ENCODE results near the gene PIP4K2C. TPM values are rescaled to one million over a fixed set of nuclear protein-coding genes. Genes with fewer than 3 reads are reported as not detected.

The PIP4K2C gene
- total and polyA plus RNA-seq, 4 donors: 13.7 to 42.2 (median 20.8) TPM

- ATAC-seq (ENCODE audit: insufficient read depth, low FRiP score) (no peak), DNase-seq (no peak)
- Histone ChIP-seq H3K9me3 (ENCODE audit: control insufficient read depth in 4 of 4, insufficient read depth in 3 of 4, low read length in 3 of 4) (no peaks in the 10 kb centered on the region), H3K27me3 (ENCODE audit: control insufficient read depth in 3 of 3, insufficient read depth in 3 of 3, low read length in 2 of 3) (no peaks in the 10 kb centered on the region), H3K4me3 (no peak overlapping the region), H3K9ac (ENCODE audit: insufficient read depth in 1 of 2, low read length in 2 of 2) (no peak overlapping the region), H3K27ac (ENCODE audit: low read depth in 1 of 2, low read length in 1 of 2) (no peak overlapping the region), H3K36me3 (ENCODE audit: control insufficient read depth in 4 of 4, insufficient read depth in 4 of 4, low read length in 4 of 4) (peaks cover under 1 to 16% (median 10%) of the 10 kb centered on the region in 4 donors), H3K4me1 (ENCODE audit: control insufficient read depth in 5 of 5, insufficient read depth in 5 of 5, low read length in 5 of 5) (peaks cover 5 to 36% (median 9%) of the 10 kb centered on the region in 5 donors)
- no peak for TF ChIP-seq CTCF (IDR thresholded peaks at IDR 0.05; ENCODE audit: control extremely low read depth, extremely low read depth)
- 82 to 85% methylated on average over 4 of the region's 4 CpGs for whole genome bisulfite sequencing, 2 donors
Measured at GRCh38 chr12:57605811-57606311, 14.9 kb downstream of the PIP4K2C start.

GRCh38 chr12:57606399-57606798 lies 15.4 kb downstream of the PIP4K2C start:
- H3K9ac ChIP-seq (ENCODE audit: insufficient read depth in 1 of 2, low read length in 2 of 2): no peak overlapping the region
- DNase-seq: no peak
- H3K27me3 ChIP-seq (ENCODE audit: control insufficient read depth in 3 of 3, insufficient read depth in 3 of 3, low read length in 2 of 3): no peaks in the 10 kb centered on the region
- 67 to 81% methylated on average over 2 of the region's 2 CpGs for WGBS, 2 donors
- peaks cover 0 to 12% (median 10%) of the 10 kb centered on the region in 4 donors for H3K36me3 ChIP-seq (ENCODE audit: control insufficient read depth in 4 of 4, insufficient read depth in 4 of 4, low read length in 4 of 4)
- no peak overlapping the region for H3K4me3 ChIP-seq
- H3K9me3 ChIP-seq (ENCODE audit: control insufficient read depth in 4 of 4, insufficient read depth in 3 of 4, low read length in 3 of 4): no peaks in the 10 kb centered on the region
- ATAC-seq (ENCODE audit: insufficient read depth, low FRiP score): no peak
- peaks cover 5 to 38% (median 10%) of the 10 kb centered on the region in 5 donors for H3K4me1 ChIP-seq (ENCODE audit: control insufficient read depth in 5 of 5, insufficient read depth in 5 of 5, low read length in 5 of 5)
- no peak overlapping the region for H3K27ac ChIP-seq (ENCODE audit: low read depth in 1 of 2, low read length in 1 of 2)
- TF ChIP-seq CTCF (IDR thresholded peaks at IDR 0.05; ENCODE audit: control extremely low read depth, extremely low read depth): no peak

- no peak for DNase-seq
- Histone ChIP-seq H3K27me3 (ENCODE audit: control insufficient read depth in 3 of 3, insufficient read depth in 3 of 3, low read length in 2 of 3) (no peaks in the 10 kb centered on the region), H3K27ac (ENCODE audit: low read depth in 1 of 2, low read length in 1 of 2) (no peak overlapping the region), H3K9me3 (ENCODE audit: control insufficient read depth in 4 of 4, insufficient read depth in 3 of 4, low read length in 3 of 4) (no peaks in the 10 kb centered on the region), H3K4me3 (no peak overlapping the region), H3K4me1 (ENCODE audit: control insufficient read depth in 5 of 5, insufficient read depth in 5 of 5, low read length in 5 of 5) (peaks cover 5 to 38% (median 10%) of the 10 kb centered on the region in 5 donors), H3K36me3 (ENCODE audit: control insufficient read depth in 4 of 4, insufficient read depth in 4 of 4, low read length in 4 of 4) (peaks cover 0 to 10% (median 8%) of the 10 kb centered on the region in 4 donors), H3K9ac (ENCODE audit: insufficient read depth in 1 of 2, low read length in 2 of 2) (no peak overlapping the region)
- TF ChIP-seq CTCF (IDR thresholded peaks at IDR 0.05; ENCODE audit: control extremely low read depth, extremely low read depth): no peak
- 95% methylated on average over 11 of the region's 11 CpGs for WGBS, 2 donors
- ATAC-seq (ENCODE audit: insufficient read depth, low FRiP score): no peak
Measured at GRCh38 chr12:57606821-57607220, 15.8 kb downstream of the PIP4K2C start.

All from lung (tissue), 12 donors.